ENCODE results near the gene PCDHA5. TPM values are rescaled to one million over a fixed set of nuclear protein-coding genes. Genes with fewer than 3 reads are reported as not detected.

The PCDHA5 gene
- total RNA-seq = under 0.01 TPM in 1 of 2 replicates, not detected in the other

GRCh38 chr5:140821375-140822280 is at the start of gene PCDHA5:
PCDHA5 (plus strand) TSS chr5:140821613.

GRCh38 chr5:140785905-140786686 is 35.3 kb upstream of the PCDHA5 start, which contains the start of gene PCDHA1:
PCDHA1 (plus strand) TSS chr5:140786140.

DNA sequence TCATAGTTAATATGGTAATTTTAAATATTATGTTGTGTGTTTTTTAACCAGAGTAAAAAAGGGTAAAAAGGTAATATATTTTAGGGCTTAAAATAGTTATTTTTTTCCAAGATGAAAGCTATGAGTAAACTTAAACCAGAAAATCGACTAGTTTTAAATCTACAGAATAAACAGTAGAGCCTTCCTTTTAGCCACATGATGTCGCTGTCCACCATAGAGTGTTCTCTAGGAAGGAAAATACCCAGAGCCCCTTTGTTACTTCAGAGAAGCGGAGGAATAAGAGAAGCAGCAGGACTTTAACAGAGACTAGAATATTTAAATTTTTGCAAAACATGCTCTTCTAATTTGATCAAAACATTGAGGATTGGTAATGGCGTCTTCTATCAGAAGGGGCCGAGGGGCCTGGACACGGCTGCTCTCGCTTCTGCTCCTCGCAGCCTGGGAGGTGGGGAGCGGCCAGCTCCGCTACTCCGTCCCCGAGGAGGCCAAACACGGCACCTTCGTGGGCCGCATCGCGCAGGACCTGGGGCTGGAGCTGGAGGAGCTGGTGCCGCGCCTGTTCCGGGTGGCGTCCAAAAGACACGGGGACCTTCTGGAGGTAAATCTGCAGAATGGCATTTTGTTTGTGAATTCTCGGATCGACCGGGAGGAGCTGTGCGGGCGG is 26.7 kb upstream of the PCDHA5 start, which contains the start of gene PCDHA2:
Gene PCDHA2, plus strand, starts transcription at position 258 of the 664 bp plus-strand sequence.

GRCh38 chr5:140800816-140801493 is 20.5 kb upstream of the PCDHA5 start, which contains the start of gene PCDHA3:
PCDHA3 (plus strand) TSS chr5:140801057.

DNA sequence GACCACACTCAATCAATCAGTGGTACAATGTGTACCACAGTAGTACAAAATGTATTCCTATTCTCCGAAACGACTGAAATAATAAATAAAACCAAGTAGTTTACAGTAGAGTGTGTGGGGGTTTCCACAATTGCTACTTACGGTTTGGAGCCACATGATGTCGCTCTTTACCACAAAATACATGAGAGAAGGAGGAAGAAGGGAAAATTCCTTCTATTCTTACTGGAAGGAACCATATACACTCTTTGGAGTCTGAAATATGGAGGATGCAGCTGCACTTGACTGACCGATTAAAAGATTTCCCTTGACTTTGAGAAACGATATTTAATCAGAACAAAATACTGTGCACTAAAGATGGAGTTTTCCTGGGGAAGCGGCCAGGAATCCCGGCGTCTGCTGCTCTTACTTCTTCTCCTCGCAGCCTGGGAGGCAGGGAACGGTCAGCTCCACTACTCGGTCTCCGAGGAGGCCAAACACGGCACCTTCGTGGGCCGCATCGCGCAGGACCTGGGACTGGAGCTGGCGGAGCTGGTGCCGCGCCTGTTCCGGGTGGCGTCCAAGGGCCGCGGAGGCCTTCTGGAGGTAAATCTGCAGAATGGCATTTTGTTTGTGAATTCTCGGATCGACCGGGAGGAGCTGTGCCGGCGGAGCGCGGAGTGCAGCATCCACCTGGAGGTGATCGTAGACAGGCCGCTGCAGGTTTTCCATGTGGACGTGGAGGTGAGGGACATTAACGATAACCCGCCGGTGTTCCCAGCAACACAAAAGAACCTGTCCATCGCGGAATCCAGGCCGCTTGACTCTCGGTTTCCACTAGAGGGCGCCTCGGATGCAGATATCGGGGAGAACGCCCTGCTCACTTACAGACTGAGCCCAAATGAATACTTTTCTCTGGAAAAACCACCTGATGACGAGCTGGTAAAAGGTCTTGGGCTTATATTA is 14.3 kb upstream of the PCDHA5 start, which contains the start of gene PCDHA4:
Gene PCDHA4, plus strand, starts transcription at position 235 of the 942 bp plus-strand sequence.

DNA sequence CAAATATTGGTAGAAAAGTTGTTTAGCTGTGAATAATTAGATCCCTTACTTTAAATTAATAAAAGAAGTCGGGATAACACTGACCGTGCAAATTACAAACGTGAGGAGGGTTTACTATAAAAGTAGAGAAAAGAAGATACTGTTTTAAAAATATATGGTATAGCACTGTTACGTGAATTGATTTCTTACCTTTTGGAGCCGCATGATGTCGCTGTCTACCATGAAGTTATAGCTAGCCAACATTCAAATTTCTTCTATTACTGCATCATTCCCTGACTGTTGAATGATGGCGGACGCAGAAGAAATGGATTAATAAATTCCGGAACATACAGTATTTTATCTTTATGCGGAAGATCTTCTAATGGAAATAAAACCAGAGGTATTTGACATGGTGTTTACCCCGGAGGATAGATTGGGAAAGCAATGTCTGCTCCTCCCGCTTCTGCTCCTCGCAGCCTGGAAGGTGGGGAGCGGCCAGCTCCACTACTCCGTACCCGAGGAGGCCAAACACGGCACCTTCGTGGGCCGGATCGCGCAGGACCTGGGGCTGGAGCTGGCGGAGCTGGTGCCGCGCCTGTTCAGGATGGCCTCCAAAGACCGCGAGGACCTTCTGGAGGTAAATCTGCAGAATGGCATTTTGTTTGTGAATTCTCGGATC is 6.4 kb downstream of the PCDHA5 start, which contains the start of gene PCDHA6:
Gene PCDHA6, plus strand, starts transcription at position 257 of the 658 bp plus-strand sequence. Its CDS starts 132 bp downstream, at position 389.

DNA sequence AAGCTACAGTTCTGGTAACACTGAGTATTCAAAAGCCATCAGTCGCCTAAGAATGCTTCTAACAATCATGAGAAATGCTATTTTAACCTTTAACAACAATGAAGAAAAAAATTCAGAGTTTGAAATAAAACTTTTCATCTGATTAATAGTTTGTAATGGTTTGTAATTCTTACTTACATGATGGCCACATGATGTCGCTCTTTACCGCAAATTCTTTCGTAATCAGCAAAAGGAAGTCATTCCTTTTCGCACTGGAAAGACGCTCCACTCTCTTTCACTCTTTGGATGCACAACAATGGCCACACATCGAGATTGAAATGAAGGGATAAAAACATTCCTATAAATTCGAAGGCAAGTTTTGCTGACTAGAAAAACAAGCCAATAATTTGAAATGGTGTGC is 12.6 kb downstream of the PCDHA5 start, which contains the start of gene PCDHA7:
Gene PCDHA7, plus strand, starts transcription at position 277 of the 400 bp plus-strand sequence. Its CDS starts 115 bp downstream, at position 392.

GRCh38 chr5:140840978-140841962 is 19.9 kb downstream of the PCDHA5 start, which contains the start of gene PCDHA8:
PCDHA8 (plus strand) TSS chr5:140841187; CDS start chr5:140841322, 135 bp downstream.

DNA sequence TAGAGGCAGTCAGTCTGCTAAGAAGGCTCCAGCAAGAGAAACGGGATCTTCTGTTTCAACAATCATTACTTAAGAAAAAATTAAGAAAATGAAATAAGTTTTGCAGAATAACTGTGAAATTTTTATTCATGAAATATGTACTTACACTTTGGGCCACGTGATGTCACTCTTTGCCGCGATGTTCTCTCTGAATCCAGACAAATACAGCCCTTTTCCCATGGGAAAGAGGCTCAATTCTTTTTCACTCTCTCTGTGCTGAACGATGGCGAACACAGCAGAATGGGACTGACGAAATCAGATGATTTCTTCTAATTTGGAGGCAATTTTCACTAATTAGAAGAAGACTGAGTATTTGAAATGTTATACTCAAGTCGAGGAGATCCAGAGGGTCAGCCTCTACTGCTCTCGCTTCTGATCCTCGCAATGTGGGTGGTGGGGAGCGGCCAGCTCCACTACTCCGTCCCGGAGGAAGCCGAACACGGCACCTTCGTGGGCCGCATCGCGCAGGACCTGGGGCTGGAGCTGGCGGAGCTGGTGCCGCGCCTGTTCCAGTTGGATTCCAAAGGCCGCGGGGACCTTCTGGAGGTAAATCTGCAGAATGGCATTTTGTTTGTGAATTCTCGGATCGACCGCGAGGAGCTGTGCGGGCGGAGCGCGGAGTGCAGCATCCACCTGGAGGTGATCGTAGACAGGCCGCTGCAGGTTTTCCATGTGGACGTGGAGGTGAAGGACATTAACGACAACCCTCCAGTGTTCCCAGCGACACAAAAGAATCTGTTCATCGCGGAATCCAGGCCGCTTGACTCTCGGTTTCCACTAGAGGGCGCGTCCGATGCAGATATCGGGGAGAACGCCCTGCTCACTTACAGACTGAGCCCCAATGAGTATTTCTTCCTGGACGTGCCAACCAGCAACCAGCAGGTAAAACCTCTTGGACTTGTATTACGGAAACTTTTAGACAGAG is 27.0 kb downstream of the PCDHA5 start, which contains the start of gene PCDHA9:
Gene PCDHA9, plus strand, starts transcription at position 244 of the 964 bp plus-strand sequence. Its CDS starts 114 bp downstream, at position 358.

GRCh38 chr5:140855772-140856674 is 34.6 kb downstream of the PCDHA5 start, which contains the start of gene PCDHA10:
PCDHA10 (plus strand) TSS chr5:140855897; CDS start chr5:140856049, 152 bp downstream.

GRCh38 chr5:140868721-140869554 is 47.5 kb downstream of the PCDHA5 start, which contains the start of gene PCDHA11:
PCDHA11 (plus strand) TSS chr5:140868957; CDS start chr5:140869104, 147 bp downstream.

